Measurements from ENCODE around the gene JOSD2. TPM values are rescaled to one million over a fixed set of nuclear protein-coding genes. Genes with fewer than 3 reads are reported as not detected.

Gene JOSD2
- total RNA-seq, 4 donors from 2014 or later: 6.8 to 36.5 (median 27.1) TPM

DNA sequence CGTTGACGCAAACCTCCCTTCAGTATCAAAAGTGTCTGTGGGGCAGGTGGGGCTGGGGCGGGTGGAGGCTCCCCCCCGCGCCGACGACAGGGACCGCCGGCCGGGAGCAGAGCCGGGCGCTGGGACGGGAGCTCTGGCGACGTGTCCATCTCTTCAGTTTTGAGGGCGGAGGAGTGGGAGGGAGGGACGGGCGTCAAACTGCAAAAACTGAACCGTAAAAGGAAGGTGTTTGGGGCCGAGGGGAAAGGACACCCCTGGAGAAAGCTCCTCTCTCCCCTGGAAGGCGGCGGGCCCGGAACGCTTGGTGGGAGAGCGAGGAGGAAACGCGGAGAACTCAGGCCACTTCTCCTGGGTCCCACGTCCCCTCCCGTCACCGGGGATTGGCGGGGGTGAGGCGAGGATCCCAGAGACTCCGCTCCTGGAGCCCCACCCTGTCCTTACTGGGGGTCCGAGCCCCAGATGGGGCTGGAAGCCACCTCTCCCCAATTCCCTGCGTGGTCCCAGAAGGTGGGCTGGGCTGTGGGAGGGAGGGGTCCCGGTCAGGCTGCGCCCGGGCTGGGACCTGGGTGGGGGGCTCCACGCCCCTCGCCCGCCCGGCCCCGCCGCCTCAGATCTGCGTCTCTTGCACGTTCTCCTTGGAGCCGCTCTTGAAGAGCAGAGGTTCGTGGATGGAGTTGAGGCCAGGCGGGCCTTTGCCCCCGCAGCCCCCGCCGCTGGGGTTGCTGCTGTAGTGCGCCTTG lies 6.1 kb upstream of the JOSD2 start:
- TF ChIP-seq, protein P1, sequence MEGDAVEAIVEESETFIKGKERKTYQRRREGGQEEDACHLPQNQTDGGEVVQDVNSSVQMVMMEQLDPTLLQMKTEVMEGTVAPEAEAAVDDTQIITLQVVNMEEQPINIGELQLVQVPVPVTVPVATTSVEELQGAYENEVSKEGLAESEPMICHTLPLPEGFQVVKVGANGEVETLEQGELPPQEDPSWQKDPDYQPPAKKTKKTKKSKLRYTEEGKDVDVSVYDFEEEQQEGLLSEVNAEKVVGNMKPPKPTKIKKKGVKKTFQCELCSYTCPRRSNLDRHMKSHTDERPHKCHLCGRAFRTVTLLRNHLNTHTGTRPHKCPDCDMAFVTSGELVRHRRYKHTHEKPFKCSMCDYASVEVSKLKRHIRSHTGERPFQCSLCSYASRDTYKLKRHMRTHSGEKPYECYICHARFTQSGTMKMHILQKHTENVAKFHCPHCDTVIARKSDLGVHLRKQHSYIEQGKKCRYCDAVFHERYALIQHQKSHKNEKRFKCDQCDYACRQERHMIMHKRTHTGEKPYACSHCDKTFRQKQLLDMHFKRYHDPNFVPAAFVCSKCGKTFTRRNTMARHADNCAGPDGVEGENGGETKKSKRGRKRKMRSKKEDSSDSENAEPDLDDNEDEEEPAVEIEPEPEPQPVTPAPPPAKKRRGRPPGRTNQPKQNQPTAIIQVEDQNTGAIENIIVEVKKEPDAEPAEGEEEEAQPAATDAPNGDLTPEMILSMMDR (IDR thresholded peaks at IDR 0.05; ENCODE audit: low read depth): no peak

DNA sequence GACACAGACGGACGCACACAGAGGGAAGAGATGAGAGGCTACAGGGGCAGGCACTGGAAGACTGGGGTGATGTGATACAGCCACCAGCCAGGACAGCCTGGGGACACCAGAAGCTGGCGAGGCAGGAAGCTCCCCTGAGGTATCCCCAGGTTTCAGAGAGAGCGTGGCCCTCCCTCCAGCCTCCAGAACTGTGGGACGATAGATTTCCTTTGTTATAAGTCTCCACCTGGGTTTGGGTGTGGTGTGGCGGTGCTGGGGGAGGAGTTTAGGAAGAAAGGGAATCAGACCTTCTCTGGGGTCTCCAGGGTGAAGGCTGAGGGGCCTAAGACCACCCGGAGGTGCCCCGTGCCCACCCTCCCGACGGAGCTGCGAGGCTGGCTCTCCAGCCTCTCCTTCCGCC lies 5.5 kb upstream of the JOSD2 start:
- TF ChIP-seq, protein P1 (IDR thresholded peaks at IDR 0.05; ENCODE audit: low read depth): no peak

DNA sequence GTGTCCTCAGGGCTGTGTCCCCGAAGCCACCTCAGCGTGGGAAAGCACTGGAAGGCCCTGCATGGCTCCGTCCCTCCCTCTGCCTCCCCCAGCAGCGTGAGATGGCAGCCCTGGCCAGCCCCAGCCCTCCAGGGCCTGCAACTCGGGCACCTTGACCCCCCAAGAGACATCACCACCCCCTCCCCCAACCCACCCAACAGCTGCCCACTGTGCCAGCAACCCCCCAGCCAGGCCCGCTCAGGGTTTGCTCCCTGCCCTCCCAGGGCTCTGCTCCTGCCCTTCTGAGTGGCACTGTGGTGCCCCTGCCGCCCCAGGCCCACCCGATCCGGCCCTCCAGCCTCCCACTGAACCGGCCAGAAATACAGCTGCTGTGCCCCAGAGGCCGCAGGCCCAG lies 4.2 kb upstream of the JOSD2 start:
- TF ChIP-seq, protein P1 (IDR thresholded peaks at IDR 0.05; ENCODE audit: low read depth): no peak

DNA sequence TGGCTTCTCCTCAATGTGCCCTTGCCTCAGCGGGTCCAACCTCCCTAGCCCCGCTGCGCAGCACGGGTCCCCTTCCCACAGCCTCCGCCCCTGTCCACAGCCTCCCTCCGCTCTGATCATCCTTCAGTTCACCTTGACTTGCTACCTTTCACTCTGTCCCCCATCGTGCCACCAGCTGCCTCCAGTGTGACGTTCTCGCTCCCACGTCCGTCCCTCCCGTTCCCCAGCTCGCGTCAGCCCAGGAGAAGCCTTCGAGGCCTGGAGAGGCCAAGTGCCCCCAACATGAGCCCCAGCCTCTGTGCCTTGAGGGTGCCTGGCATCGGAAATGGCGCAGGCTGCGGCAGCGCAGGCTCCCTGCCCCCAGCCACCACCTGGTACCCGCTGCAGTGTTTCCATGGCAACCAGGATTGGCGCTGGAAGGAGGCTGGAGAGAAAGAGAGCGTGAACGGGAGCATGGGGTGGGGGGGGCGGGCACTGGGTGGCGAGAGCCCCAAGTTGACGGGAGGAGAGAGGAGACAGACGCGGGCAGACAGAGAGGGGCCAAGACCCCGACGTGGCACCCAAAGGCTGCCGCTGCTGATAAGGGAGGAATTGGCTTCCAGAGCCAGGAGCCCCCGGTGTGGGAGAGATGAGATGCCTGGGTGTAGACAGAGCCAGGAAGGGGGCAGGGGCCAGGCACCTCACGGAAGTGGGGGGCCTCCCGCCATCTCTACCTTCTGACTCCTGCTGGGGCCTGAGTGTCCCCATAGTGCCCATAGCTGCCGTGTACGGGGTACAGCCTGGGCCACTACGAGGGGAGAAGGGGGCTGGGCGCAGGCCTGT lies 3.6 kb upstream of the JOSD2 start:
- TF ChIP-seq, protein P1 (IDR thresholded peaks at IDR 0.05; ENCODE audit: low read depth): no peak

DNA sequence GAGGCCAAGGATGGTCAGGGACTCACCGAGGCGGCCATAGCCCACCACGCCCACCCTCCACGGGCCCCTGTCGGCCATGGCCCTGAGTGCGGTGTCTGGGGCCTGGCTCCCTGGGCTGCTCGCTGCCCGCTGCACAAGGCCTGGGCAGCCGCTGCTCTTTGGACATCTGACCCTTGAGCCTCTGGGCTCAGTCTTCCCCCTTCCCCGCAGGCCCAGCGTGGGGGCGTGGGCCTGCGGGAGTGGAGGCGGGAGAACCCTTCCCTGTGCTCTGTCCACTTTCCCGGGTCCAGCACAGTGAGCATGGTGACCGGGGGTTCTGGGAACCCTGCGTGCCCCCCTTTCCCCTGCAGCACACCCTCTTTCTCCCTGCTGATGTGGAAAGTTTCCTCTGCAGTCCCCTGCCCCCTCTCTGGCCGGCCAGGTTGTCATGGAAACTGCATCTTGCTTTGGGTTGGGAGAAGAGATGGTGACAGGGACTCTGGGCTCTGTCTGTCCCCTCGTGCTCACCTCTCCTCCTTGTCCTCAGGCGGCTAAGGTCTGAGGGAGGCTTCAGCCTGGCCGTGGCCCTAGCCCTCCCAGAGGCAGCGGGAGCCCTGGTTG lies 2.9 kb upstream of the JOSD2 start, which contains the start of gene ASPDH:
Gene ASPDH (minus strand): TSS at position 168 of the 600 bp plus-strand sequence. CDS start 90 bp downstream, at position 78.
- TF ChIP-seq, protein P1 (IDR thresholded peaks at IDR 0.05; ENCODE audit: low read depth): no peak

DNA sequence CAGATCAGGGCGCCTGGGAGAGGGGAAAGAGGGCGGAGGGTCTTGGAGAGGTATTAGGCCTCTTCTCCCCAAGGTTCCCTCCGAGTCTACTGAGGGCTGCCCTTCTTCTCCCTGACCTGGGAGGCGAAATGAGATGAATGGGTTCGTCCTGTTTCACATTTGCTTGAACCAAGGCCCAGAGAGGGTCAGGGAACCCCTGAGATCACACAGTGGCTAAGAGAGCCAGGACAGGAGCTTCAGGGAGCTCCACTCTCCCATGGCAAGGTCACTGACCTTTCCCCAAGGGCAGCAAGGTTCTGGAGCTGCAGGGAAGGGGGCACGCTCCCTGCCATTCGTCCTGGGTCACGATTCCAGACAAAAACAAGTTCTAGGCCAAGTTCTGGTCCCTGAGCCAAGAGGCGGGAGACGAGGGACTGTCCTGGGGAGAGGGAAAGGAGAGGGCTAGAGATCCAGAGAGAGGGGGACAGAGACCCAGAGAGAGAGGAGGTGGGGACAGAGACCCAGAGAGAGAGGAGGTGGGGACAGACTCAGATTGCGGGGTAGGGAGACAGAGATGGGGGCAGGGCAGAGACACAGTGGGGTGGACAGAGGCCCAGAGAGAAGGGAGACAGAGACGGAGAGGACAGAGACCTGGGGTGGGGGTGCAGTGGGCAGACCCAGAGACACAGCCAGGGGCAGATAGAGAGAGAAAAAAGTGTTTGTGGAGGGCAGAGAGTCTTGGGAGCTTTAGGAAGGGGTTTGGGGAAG lies 2.2 kb upstream of the JOSD2 start:
- TF ChIP-seq, protein P1 (IDR thresholded peaks at IDR 0.05; ENCODE audit: low read depth): no peak
